ENCODE data around the gene ELF2.
"Not testable (repeated sequence)": the region's sequence is repeated elsewhere in the genome, so short reads cannot be mapped to it uniquely, and the experiment has no call there.

ELF2 gene

GRCh38 chr4:139035650-139036049, 141.4 kb downstream of the ELF2 start:
- TF ChIP-seq ZNF239 (tag by site-specific recombination; IDR thresholded peaks at IDR 0.05) (no peak), ZNF366 (tag by site-specific recombination; conservative IDR thresholded peaks at IDR 0.05) (no peak), SCRT1 (tag by site-specific recombination; IDR thresholded peaks at IDR 0.05; ENCODE audit: borderline replicate concordance) (no peak), ZNF18 (tag by site-specific recombination; IDR thresholded peaks at IDR 0.05) (peak; percentile 77; the same call in 1 of the 2 replicates), ZNF350 (tag by site-specific recombination; IDR thresholded peaks at IDR 0.05) (no peak), ZNF555 (tag by site-specific recombination; conservative IDR thresholded peaks at IDR 0.05) (no peak), ZNF639 (tag by site-specific recombination; IDR thresholded peaks at IDR 0.05) (no peak)
- TF ChIP-seq, protein P1, sequence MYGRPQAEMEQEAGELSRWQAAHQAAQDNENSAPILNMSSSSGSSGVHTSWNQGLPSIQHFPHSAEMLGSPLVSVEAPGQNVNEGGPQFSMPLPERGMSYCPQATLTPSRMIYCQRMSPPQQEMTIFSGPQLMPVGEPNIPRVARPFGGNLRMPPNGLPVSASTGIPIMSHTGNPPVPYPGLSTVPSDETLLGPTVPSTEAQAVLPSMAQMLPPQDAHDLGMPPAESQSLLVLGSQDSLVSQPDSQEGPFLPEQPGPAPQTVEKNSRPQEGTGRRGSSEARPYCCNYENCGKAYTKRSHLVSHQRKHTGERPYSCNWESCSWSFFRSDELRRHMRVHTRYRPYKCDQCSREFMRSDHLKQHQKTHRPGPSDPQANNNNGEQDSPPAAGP (tag by site-specific recombination; IDR thresholded peaks at IDR 0.05) = no peak
- Histone ChIP-seq H3K27ac (ENCODE audit: extremely low read depth, low read depth, low read length) (no peak overlapping the region), H3K9me3 (ENCODE audit: control insufficient read depth, insufficient read depth, low read depth, low read length) (no peaks in the 10 kb centered on the region), H3K36me3 (ENCODE audit: control insufficient read depth in 2 of 2, insufficient read depth in 1 of 2, low read length in 2 of 2) (peaks cover 0 to 23% of the 10 kb centered on the region in 2 experiments; a peak in 2 of 3 replicates), H3K4me3 (ENCODE audit: low read depth, low read length) (no peak overlapping the region), H3K4me1 (ENCODE audit: control insufficient read depth, insufficient read depth, low read length) (no peaks in the 10 kb centered on the region)
- ChIA-PET POLR2A (no interaction called here), CTCF (interaction anchor here (0.6 to 0.8 kb wide), 2 partner anchors 14 to 929 kb away, joined by 3 read pairs; no protein-coding TSS in a partner anchor)

- peak; percentile 97 for TF ChIP-seq ZNF654 (tag by site-specific recombination; IDR thresholded peaks at IDR 0.05; ENCODE audit: low read depth)
- TF ChIP-seq ZNF2 (tag by site-specific recombination; IDR thresholded peaks at IDR 0.05) = peak; percentile 62; the same call in 1 of the 2 replicates
- no peak for TF ChIP-seq ZSCAN18 (tag by site-specific recombination; IDR thresholded peaks at IDR 0.05)
- no peak for TF ChIP-seq SCRT2 (tag by site-specific recombination; IDR thresholded peaks at IDR 0.05)
- TF ChIP-seq CTCF (tag by site-specific recombination; IDR thresholded peaks at IDR 0.05) = peak; percentile 46; the same call in 1 of the 2 replicates
- peak; percentile 33; the same call in 1 of the 2 replicates for TF ChIP-seq TRIM28 (IDR thresholded peaks at IDR 0.05; ENCODE audit: borderline replicate concordance, low read length)
- TF ChIP-seq SP3 (tag by site-specific recombination; IDR thresholded peaks at IDR 0.05) = no peak
- TF ChIP-seq ZNF335 (tag by site-specific recombination; conservative IDR thresholded peaks at IDR 0.05) = peak; percentile 56
- TF ChIP-seq ZNF621 (tag by site-specific recombination; IDR thresholded peaks at IDR 0.05) = no peak
- TF ChIP-seq, protein P2, sequence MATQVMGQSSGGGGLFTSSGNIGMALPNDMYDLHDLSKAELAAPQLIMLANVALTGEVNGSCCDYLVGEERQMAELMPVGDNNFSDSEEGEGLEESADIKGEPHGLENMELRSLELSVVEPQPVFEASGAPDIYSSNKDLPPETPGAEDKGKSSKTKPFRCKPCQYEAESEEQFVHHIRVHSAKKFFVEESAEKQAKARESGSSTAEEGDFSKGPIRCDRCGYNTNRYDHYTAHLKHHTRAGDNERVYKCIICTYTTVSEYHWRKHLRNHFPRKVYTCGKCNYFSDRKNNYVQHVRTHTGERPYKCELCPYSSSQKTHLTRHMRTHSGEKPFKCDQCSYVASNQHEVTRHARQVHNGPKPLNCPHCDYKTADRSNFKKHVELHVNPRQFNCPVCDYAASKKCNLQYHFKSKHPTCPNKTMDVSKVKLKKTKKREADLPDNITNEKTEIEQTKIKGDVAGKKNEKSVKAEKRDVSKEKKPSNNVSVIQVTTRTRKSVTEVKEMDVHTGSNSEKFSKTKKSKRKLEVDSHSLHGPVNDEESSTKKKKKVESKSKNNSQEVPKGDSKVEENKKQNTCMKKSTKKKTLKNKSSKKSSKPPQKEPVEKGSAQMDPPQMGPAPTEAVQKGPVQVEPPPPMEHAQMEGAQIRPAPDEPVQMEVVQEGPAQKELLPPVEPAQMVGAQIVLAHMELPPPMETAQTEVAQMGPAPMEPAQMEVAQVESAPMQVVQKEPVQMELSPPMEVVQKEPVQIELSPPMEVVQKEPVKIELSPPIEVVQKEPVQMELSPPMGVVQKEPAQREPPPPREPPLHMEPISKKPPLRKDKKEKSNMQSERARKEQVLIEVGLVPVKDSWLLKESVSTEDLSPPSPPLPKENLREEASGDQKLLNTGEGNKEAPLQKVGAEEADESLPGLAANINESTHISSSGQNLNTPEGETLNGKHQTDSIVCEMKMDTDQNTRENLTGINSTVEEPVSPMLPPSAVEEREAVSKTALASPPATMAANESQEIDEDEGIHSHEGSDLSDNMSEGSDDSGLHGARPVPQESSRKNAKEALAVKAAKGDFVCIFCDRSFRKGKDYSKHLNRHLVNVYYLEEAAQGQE (tag by site-specific recombination; IDR thresholded peaks at IDR 0.05) = no peak
- peak; percentile 28; the same call in 1 of the 2 replicates for TF ChIP-seq ZNF660 (tag by site-specific recombination; IDR thresholded peaks at IDR 0.05)
- no peak overlapping the region for H3K4me3 ChIP-seq (ENCODE audit: low read depth, low read length)
- no peak overlapping the region for H3K27ac ChIP-seq (ENCODE audit: extremely low read depth, low read depth, low read length)
- H3K9me3 ChIP-seq (ENCODE audit: control insufficient read depth, insufficient read depth, low read depth, low read length) = no peaks in the 10 kb centered on the region
- ChIA-PET CTCF (interaction anchor here (0.6 to 2.9 kb wide), 42 partner anchors 8 to 627 kb away, joined by 3 to 28 read pairs (median 4); partner anchors contain the start of gene NAA15), POLR2A (interaction anchor here (0.5 to 1.4 kb wide), 5 partner anchors 11 to 270 kb away, joined by 3 to 7 read pairs (median 5); partner anchors contain the start of genes NAA15 and NOCT)
- peaks cover 0 to 9% of the 10 kb centered on the region in 2 experiments; a peak in 1 of 3 replicates for H3K36me3 ChIP-seq (ENCODE audit: control insufficient read depth in 2 of 2, insufficient read depth in 1 of 2, low read length in 2 of 2)
- no peaks in the 10 kb centered on the region for H3K4me1 ChIP-seq (ENCODE audit: control insufficient read depth, insufficient read depth, low read length)
Observed at GRCh38 chr4:139030614-139031235, 146.3 kb downstream of the ELF2 start.

DNA sequence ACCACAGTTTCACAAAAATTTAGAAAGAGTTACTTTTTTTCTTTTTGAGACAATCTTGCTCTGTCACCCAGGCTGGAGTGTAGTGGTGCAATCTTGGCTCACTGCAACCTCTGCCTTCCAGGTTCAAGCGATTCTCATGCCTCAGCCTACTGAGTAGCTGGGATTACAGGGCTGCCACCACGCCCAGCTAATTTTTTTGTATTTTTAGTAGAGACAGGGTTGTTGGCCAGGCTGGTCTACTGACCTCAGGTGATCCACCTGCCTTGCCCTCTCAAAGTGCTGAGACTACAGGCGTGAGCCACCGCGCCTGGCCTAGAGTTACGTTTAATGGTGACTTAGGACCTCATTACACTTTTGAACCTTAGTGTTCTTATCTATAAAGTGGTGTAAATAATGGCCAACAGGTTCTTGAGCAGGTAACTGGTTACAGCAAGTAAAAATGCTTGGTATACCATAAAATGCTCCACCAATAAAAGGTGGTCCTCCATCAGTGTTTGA, 147.1 kb downstream of the ELF2 start:
- CTCF ChIA-PET = interaction anchor here (0.6 to 2.9 kb wide), 34 partner anchors 9 to 628 kb away, joined by 3 to 28 read pairs (median 4); partner anchors contain the start of gene NAA15
- POLR2A ChIA-PET = interaction anchor here (0.5 to 1.4 kb wide), 5 partner anchors 10 to 271 kb away, joined by 3 to 7 read pairs (median 5); partner anchors contain the start of genes NAA15 and NOCT

More for the DNA sequence above, 147.1 kb downstream of the ELF2 start:
- H3K4me3 ChIP-seq (ENCODE audit: low read depth, low read length); H3K36me3 ChIP-seq (ENCODE audit: control insufficient read depth in 2 of 2, insufficient read depth in 1 of 2, low read length in 2 of 2); H3K4me1 ChIP-seq (ENCODE audit: control insufficient read depth, insufficient read depth, low read length); H3K9me3 ChIP-seq (ENCODE audit: control insufficient read depth, insufficient read depth, low read depth, low read length); H3K27ac ChIP-seq (ENCODE audit: extremely low read depth, low read depth, low read length): not testable (repeated sequence)
